ENCODE measurements around the gene RSRC2.
"Not testable (repeated sequence)": the region's sequence is repeated elsewhere in the genome, so short reads cannot be mapped to it uniquely, and the experiment has no call there.

Gene RSRC2

GRCh38 chr12:122486360-122486759, 40.4 kb downstream of the RSRC2 start:
- DNase-seq (ENCODE audit: low read depth in 2 of 2) = not testable (repeated sequence)

DNA sequence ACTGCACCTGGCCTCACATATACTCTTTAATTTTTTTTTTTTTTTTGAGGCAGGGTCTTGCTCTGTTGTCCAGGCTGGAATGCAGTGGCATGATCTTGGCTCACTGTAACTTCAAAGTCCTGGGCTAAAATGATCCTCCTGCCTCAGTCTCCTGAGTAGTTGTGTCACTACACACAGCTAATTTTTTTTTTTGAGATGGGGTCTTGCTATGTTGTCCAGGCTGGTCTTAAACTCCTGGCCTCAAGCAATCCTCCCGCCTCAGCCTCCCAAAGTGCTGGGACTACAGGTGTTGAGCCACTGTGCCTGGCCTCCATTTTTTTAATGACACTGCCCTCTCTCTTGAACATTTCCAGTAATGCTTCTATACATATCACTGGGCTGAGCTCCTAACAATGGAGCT, 42.4 kb downstream of the RSRC2 start:
- not testable (repeated sequence) for DNase-seq (ENCODE audit: low read depth in 2 of 2)

- no peak for DNase-seq (ENCODE audit: low read depth in 2 of 2)
Measured at GRCh38 chr12:122483969-122484368, 42.8 kb downstream of the RSRC2 start.

DNA sequence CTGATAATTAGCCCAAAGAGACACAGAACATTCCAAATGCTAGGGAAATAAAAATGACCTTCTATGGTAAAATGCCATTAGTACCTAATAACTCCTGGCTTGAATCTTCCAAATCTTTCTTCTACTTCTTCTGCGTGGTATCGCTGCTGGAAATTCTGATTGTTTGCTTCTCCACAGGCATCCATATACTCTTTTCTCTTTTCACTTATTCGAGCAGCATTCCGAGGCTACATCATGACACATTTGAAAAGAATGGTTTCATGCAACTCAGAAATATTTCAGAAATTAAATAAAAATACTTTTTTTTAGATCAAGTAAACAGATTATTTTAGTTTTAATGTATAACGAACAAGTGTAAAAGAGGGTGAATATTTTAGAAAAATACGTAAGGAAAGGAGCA, 44.9 kb downstream of the RSRC2 start:
- no peak for DNase-seq (ENCODE audit: low read depth in 2 of 2)

DNA sequence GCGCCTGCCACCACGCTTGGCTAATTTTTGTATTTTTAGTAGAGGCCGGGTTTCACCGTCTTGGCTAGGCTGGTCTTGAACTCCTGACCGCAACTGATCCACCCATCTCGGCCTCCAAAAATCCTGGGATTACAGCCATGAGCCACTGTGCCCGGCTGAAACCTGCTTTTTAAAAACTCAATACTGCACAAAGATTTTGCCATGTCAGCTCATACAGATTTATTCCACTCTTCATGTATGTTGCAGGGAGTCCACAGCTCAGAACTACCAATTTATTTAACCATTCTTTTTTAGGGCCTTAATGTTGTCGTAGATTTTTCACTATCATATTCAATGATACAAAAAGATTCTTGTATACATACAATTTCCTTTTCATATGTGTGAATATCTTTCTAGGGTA, 46.0 kb downstream of the RSRC2 start:
- DNase-seq (ENCODE audit: low read depth in 2 of 2) = no peak

DNA sequence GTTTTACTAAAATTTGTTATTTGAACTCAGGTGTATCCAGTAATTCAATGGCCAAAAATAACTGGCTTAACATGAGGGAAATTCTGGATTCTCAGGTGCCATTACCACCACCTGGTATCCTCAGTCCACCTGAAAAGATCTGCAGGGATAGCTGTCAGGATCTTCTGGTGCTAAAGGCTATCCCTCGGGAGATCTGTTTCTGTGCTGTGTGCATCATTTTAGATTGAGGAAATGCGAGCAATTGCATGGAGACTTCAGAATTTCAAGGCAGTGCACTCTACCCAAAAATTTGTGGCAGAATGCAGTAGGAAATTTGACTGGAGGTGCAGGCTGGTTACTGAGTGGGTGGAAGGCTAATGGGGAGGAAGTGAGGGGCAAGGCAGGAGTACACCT, 52.4 kb downstream of the RSRC2 start:
- no peak for DNase-seq (ENCODE audit: low read depth in 2 of 2)

GRCh38 chr12:122473543-122474323, 53.0 kb downstream of the RSRC2 start:
- no peak for DNase-seq (ENCODE audit: low read depth in 2 of 2)

DNA sequence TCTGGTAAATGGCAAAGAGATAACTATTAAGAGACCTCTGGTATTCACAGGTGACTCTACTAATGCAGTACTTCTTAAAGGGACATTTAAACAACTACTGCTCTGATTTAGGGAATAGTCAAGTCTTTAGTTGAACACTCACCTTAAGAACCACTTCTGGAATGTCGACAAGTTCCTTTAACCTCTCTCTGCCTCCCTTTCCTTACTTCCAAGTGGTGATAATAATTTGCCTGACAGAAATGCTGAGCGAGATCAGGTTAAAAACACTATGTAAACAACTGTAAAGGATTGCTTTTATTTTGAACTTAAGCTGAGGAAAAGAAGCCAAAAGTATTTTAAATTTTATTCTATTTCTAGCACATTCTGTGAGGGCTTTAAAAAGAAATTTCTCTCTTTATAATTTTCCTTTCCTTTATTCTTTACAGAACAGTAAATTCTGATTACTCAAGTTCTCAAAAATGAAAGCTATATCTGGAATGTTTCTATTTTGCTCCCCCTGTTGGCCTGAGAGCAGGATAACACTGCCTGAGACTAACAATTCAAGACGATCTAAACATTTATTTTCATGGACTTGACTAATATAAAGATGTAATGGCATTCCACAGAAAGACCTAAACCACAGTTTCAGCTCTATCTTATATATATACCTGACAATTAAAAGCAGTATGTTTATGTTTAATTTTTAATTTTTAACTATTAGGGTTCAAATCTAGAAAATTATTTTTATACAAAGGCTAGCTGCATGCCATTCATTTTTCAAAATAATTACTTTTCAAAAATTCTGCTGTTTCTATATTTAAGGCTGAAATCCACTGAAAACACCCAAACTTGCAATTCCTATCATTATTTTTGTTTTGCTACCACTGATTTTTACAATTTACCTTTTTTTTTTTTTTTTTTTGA, 55.2 kb downstream of the RSRC2 start:
- no peak for DNase-seq (ENCODE audit: low read depth in 2 of 2)

- not testable (repeated sequence) for DNase-seq (ENCODE audit: low read depth in 2 of 2)
Measured at GRCh38 chr12:122470576-122470975, 56.2 kb downstream of the RSRC2 start.

DNA sequence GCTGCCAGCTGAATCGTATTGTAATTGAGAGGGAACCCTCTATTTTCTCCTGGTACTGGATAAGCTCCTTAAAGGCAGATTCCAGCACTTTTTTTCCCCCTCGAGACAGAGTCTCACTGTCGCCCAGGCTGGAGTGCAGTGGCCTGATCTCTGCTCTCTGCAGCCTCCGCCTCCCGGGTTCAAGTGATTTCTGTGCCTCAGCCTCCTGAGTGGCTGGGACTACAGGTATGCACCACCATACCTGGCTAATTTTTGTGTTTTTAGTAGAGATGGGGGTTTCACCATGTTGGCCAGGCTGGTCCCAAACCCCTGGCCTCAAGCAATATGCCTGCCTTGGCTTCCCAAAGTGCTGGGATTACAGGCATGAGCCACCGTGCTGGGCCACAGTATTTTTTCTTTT, 56.9 kb downstream of the RSRC2 start:
- DNase-seq (ENCODE audit: low read depth in 2 of 2) = not testable (repeated sequence)

GRCh38 chr12:122467983-122468382, 58.8 kb downstream of the RSRC2 start:
- no peak for DNase-seq (ENCODE audit: low read depth in 2 of 2)

- DNase-seq (ENCODE audit: low read depth in 2 of 2) = not testable (repeated sequence)
Measured at GRCh38 chr12:122464317-122465042, 62.3 kb downstream of the RSRC2 start.

DNA sequence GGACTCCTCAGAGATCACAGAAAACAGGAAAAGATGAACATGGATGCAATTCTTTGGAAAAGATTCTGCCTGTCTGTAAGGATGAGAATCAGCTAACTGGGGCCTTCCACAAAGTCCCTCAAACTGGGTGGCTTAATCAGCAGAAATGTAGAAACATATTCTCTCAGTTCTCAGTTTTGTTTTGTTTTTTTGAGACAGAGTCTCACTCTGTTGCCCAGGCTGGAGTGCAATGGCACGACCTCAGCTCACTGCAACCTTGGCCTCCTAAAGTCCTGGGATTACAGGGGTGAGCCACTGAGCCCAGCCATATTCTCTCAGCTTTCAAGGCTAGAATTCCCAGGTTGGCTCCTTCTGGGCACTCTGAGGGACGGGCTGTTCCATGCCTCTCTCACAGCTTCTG, 66.1 kb downstream of the RSRC2 start:
- DNase-seq (ENCODE audit: low read depth in 2 of 2) = no peak

- no peak for DNase-seq (ENCODE audit: low read depth in 2 of 2)
Measured at GRCh38 chr12:122460061-122460460, 66.7 kb downstream of the RSRC2 start.

DNA sequence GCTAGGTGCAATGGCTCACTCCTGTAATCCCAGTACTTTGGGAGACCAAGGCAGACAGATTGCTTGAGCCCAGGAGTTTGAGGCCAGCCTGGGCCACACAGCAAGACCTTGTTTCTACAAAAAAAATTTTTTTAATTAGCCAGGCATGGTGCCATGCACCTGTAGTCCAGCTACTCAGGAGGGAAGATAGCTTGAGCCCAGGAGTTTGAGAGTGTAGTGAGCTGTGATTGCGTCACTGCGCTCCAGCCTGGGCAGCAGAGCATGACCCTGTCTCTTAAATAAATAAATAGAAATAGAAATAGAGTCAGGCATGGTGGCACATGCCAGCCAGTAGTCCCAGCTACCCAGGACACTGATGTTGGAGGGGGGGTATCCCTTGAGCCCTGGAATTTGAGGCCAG, 67.5 kb downstream of the RSRC2 start:
- DNase-seq (ENCODE audit: low read depth in 2 of 2) = no peak

DNA sequence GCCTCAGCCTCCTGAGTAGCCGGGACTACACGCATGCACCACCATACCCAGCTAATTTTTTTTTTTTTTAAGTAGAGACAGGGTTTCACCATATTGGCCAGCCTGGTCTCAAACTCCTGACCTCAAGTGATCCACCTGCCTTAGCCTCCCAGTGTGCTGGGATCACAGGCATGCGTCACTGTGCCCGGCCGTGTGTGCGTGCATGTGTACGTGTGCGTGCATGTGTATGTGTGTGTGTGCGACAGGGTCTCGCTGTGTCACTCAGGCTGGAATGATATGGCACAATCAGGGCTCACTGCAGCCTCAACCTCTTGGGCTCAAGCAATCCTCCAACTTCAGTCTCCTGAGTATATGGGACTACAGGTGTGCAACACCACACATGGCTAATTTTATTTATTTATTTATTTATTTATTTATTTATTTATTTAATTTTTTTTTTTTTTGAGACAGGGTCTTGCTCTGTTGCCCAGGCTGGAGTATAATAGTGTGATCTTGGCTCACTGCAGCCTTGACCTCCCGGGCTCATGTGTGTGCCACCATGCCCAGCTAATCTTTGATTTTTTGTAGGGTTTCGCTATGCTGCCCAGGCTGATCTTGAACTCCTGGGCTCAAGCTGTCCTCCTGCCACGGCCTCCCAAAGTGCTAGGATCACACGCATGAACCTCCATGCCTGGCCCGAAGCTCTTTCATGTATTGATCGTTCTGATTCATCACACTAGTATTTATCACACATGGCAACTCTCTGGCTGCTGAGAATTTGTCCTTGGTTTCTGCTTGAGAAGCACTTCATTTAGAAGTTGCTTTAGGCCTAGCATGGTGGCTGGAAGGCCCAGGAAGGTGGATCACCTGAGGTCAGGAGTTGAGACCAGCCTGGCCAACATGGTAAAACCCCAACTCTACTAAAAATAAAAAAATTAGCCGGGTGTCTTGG, 68.4 kb downstream of the RSRC2 start:
- no peak for DNase-seq (ENCODE audit: low read depth in 2 of 2)

- no peak for DNase-seq (ENCODE audit: low read depth in 2 of 2)
Measured at GRCh38 chr12:122457627-122458026, 69.1 kb downstream of the RSRC2 start.

DNA sequence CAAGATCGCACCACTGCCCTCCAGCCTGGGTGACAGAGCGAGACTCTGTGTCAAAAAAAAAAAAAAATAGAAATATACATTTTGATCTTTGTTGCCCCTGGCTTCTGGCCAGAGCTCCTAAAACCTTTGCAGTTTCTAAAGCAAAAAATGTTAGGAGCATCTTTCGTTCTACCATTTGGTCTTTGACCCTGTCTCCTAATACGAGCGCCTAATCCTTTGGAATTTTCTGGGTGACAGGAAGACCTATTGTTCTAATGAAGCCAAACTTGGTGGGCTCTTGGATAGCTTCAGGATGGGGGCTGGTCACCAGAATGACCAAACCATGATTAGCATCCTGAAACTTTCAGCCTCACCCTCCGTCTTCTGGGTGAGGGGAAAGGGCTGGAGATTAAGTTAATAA, 72.0 kb downstream of the RSRC2 start:
- DNase-seq (ENCODE audit: low read depth in 2 of 2) = no peak

DNA sequence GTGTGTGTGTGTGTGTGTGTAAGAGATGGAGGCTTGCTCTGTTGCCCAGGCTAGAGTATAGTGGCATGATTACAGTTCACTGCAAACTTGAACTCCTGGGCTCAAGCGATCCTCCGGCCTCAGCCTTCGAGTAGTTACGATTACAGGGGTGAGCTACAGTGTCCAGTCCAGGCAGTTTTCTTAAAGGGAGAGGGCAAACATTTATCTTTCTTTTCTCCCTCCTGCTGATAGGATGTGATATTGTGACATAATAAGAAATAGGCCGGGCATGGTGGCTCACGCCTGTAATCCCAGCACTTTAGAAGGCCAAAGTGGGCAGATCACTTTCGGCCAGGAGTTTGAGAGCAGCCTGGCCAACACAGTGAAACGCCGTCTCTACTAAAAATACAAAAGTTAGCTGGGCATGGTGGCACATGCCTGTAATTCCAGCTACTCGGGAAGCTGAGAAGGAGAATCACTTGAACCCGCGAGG, 72.5 kb downstream of the RSRC2 start:
- no peak for DNase-seq (ENCODE audit: low read depth in 2 of 2)

Measured in activated CD8-positive, alpha-beta memory T cell treated with anti-CD3 and anti-CD28 coated beads for 4 hours (primary cell).